ENCODE data around the gene VAC14. TPM values are rescaled to one million over a fixed set of nuclear protein-coding genes. Genes with fewer than 3 reads are reported as not detected.

Gene VAC14
- total RNA-seq, 1 donor from 2014 or later, result 18.4 TPM

DNA sequence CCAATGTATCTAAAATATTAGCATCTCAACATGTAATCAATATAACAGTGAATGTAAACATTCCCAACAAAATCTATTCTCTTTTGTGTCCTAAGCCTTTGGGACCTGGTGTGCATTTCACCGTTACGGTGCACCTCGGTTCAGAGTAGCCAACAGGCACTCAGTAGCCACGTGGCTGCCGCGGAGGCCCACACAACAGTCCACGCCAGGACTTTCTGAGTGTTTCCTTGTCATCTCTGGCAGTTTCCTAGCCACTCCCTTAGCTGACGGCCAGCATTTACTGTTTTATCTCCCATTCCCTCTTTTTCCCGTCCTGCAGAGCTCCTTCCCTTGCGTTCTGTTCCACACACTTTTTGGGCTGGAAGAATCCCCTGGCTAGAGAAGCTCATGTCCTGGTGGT lies 36.3 kb downstream of the VAC14 start:
- TF ChIP-seq, protein P1, sequence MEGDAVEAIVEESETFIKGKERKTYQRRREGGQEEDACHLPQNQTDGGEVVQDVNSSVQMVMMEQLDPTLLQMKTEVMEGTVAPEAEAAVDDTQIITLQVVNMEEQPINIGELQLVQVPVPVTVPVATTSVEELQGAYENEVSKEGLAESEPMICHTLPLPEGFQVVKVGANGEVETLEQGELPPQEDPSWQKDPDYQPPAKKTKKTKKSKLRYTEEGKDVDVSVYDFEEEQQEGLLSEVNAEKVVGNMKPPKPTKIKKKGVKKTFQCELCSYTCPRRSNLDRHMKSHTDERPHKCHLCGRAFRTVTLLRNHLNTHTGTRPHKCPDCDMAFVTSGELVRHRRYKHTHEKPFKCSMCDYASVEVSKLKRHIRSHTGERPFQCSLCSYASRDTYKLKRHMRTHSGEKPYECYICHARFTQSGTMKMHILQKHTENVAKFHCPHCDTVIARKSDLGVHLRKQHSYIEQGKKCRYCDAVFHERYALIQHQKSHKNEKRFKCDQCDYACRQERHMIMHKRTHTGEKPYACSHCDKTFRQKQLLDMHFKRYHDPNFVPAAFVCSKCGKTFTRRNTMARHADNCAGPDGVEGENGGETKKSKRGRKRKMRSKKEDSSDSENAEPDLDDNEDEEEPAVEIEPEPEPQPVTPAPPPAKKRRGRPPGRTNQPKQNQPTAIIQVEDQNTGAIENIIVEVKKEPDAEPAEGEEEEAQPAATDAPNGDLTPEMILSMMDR (IDR thresholded peaks at IDR 0.05; ENCODE audit: insufficient read depth, low read length, severe bottlenecking), result no peak
- FAIRE-seq (no peak), DNase-seq (ENCODE audit: low read depth) (no peak)
- H3K36me3 ChIP-seq (ENCODE audit: control insufficient read depth, insufficient read depth, low read length), result peaks cover 11% of the 10 kb centered on the region
- no peak overlapping the region for H3K4me3 ChIP-seq (ENCODE audit: low read depth, low read length)
- H3K27me3 ChIP-seq (ENCODE audit: control insufficient read depth, insufficient read depth, low read length), result no peaks in the 10 kb centered on the region

DNA sequence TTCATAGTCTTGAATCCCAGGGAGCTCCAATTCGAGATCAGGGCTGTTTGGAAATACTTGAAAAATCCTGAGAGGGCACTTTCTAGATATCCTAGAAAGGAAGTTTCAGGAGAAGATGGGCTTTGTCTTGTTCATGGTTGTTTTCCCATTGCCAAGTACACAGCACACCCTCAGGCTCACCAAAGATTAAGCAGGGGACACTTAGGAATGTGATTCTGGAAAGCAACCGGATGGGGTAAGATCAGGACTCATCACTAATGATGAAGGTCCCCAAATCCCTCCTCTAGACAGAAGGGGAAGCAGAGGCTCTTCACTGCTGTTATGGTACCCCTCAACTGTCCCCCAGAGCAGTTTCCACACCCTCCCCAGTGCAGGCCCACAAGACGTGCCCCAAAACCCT lies 40.7 kb downstream of the VAC14 start:
- H3K27me3 ChIP-seq (ENCODE audit: control insufficient read depth, insufficient read depth, low read length), result no peaks in the 10 kb centered on the region
- DNase-seq (ENCODE audit: low read depth), result no peak
- peaks cover 11% of the 10 kb centered on the region for H3K36me3 ChIP-seq (ENCODE audit: control insufficient read depth, insufficient read depth, low read length)
- TF ChIP-seq, protein P1 (IDR thresholded peaks at IDR 0.05; ENCODE audit: insufficient read depth, low read length, severe bottlenecking), result no peak
- no peak for FAIRE-seq
- H3K4me3 ChIP-seq (ENCODE audit: low read depth, low read length), result no peak overlapping the region

DNA sequence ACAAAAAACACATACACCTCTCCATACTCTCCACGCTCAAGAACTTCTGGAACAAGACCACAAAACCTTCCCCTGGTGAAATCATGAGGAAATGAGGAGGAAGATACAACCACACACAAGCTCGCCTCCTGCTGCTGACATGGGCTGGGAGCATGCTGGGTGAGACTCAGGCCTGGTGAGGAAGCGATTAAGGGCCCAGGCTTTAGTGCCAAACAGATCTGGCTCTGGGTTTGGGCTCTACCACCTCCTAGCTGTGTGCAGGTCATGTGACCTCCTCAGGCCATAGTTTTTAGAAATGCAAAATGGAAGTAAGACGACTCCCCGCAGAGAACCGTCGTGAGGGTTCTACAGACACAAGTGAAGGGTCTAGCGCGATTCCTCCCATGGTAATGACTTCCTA lies 41.3 kb downstream of the VAC14 start:
- TF ChIP-seq, protein P1 (IDR thresholded peaks at IDR 0.05; ENCODE audit: insufficient read depth, low read length, severe bottlenecking), result no peak
- no peak for DNase-seq (ENCODE audit: low read depth)
- H3K4me3 ChIP-seq (ENCODE audit: low read depth, low read length), result no peak overlapping the region
- no peaks in the 10 kb centered on the region for H3K27me3 ChIP-seq (ENCODE audit: control insufficient read depth, insufficient read depth, low read length)
- no peak for FAIRE-seq
- peaks cover 11% of the 10 kb centered on the region for H3K36me3 ChIP-seq (ENCODE audit: control insufficient read depth, insufficient read depth, low read length)

- no peak for FAIRE-seq
- peaks cover 11% of the 10 kb centered on the region for H3K36me3 ChIP-seq (ENCODE audit: control insufficient read depth, insufficient read depth, low read length)
Observed at GRCh38 chr16:70758786-70759185, 42.2 kb downstream of the VAC14 start.

GRCh38 chr16:70757183-70757582 lies 43.8 kb downstream of the VAC14 start:
- FAIRE-seq, result no peak
- DNase-seq (ENCODE audit: low read depth), result no peak
- no peak overlapping the region for H3K4me3 ChIP-seq (ENCODE audit: low read depth, low read length)
- no peaks in the 10 kb centered on the region for H3K27me3 ChIP-seq (ENCODE audit: control insufficient read depth, insufficient read depth, low read length)
- TF ChIP-seq, protein P1 (IDR thresholded peaks at IDR 0.05; ENCODE audit: insufficient read depth, low read length, severe bottlenecking), result no peak
- H3K36me3 ChIP-seq (ENCODE audit: control insufficient read depth, insufficient read depth, low read length), result peaks cover 9% of the 10 kb centered on the region

More at GRCh38 chr16:70758786-70759185, 42.2 kb downstream of the VAC14 start:
- H3K4me3 ChIP-seq (ENCODE audit: low read depth, low read length), result no peak overlapping the region
- no peaks in the 10 kb centered on the region for H3K27me3 ChIP-seq (ENCODE audit: control insufficient read depth, insufficient read depth, low read length)
- no peak for DNase-seq (ENCODE audit: low read depth)
- TF ChIP-seq, protein P1 (IDR thresholded peaks at IDR 0.05; ENCODE audit: insufficient read depth, low read length, severe bottlenecking), result no peak

- TF ChIP-seq, protein P1 (IDR thresholded peaks at IDR 0.05; ENCODE audit: insufficient read depth, low read length, severe bottlenecking), result no peak
- Histone ChIP-seq H3K36me3 (ENCODE audit: control insufficient read depth, insufficient read depth, low read length) (peaks cover 8% of the 10 kb centered on the region), H3K4me3 (ENCODE audit: low read depth, low read length) (no peak overlapping the region), H3K27me3 (ENCODE audit: control insufficient read depth, insufficient read depth, low read length) (no peaks in the 10 kb centered on the region)
- DNase-seq (ENCODE audit: low read depth) (no peak), FAIRE-seq (no peak)
Observed at GRCh38 chr16:70756071-70756470, 44.9 kb downstream of the VAC14 start.
